Stimulated activated CD8-positive, alpha-beta memory T cell treated with anti-CD3 and anti-CD28 coated beads, Interleukin-4, amount 100 ng/mL, for 4 hours (primary cell): ENCODE results near the gene GUCY1A2.
"Not testable (repeated sequence)": the region's sequence is repeated elsewhere in the genome, so short reads cannot be mapped to it uniquely, and the experiment has no call there.

Experiments used
- DNase-seq, 2 donors: peaks; one replicate each; pipeline ENCODE4 v3.0.0-alpha.2; 2020; ENCODE audit warnings: low read depth in 2 of 2, low spot score in 1 of 2

GUCY1A2 gene, protein sequence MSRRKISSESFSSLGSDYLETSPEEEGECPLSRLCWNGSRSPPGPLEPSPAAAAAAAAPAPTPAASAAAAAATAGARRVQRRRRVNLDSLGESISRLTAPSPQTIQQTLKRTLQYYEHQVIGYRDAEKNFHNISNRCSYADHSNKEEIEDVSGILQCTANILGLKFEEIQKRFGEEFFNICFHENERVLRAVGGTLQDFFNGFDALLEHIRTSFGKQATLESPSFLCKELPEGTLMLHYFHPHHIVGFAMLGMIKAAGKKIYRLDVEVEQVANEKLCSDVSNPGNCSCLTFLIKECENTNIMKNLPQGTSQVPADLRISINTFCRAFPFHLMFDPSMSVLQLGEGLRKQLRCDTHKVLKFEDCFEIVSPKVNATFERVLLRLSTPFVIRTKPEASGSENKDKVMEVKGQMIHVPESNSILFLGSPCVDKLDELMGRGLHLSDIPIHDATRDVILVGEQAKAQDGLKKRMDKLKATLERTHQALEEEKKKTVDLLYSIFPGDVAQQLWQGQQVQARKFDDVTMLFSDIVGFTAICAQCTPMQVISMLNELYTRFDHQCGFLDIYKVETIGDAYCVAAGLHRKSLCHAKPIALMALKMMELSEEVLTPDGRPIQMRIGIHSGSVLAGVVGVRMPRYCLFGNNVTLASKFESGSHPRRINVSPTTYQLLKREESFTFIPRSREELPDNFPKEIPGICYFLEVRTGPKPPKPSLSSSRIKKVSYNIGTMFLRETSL

DNA sequence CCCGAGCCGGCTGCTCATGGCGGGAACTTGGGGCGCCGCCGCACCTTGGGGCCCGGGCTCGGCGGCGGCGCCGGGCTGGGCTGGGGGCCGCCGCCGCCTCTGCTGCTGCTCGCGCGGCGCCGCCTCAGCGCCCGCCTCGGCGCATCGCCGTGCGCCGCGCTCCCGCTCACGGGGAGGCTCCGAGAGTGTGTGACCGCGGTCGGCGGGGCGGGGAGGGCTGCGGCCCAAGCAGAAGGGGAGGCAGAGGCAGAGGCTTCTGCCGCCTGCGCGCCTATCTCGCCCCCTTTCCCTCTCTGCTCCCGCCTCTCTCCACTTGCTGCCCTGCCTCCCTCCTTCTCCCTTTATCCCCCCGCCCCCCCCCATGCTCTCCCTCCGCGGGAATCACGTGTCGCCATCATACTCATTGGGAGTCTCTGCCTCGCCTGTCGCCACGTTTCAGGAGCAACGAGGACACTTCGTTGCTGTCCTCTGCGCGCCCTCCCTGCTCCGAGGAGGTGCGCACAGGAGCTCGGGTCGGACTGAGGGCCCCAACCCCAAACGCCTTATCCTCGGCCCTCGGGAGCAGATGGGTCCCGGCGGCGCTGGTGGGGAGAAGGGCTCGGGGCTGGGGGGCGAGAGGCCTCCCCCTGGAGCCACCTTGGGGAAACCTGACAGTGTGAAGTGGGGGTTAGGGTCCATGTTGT, at the start of gene GUCY1A2:
GUCY1A2 (minus strand) TSS at position 258 of the 683 bp plus-strand sequence. CDS start 421 bp downstream, outside the sequence.
- DNase-seq = no peak

DNA sequence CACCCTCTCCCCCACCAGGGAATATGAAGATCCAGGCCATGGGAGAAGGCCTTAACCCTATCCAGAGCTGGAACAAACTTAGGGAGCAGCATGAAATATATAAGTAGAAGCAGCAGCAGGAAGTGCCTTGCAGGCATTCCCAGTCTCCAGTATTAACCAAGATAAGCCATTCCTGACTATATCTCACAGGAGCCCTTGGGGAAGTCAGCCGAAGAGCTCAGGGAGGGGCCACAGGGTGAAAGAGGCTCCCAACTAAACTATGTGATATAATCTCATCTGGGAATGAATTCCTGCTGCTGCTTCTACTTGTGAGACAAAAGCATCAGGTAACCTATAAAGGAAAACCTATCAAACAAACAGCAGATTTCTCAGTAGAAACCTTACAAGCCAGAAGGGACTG, 36.1 kb upstream of the GUCY1A2 start:
- no peak for DNase-seq

DNA sequence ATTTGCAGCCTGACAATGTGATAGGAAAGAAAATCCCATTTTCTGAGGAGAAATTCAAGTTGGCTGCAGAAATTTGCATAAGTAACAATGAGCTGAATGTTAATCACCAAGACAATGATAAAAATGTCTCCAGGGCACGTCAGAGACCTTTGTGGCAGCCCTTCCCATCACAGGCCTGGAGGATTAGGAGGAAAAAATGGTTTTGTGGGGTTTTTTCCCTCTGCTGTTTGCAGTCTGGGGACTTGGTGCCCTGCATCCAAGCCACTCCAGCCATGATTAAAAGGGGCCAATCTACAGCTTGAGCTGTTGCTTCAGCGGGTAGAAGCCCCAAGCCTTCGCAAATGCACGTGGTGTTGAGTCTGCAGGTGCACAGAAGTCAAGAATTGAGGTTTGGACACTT, 33.1 kb upstream of the GUCY1A2 start:
- not testable (repeated sequence) for DNase-seq

DNA sequence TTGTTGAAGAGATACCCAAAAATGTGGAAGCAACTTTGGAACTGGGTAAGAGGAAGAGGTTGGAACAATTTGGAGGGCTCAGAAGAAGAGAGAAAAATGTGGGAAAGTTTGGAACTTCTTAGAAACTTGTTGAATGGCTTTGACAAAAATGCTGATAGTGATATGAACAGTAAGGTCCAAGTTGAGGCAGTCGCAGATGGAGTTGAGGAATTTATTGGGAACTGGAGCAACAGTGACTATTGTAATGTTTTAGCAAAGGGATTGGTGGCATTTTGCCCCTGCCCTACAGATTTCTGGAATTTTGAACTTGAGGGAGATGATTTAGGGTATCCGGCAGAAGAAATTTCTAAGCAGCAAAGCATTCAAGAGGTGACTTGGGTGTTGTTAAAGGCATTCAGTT, 32.6 kb upstream of the GUCY1A2 start:
- not testable (repeated sequence) for DNase-seq

DNA sequence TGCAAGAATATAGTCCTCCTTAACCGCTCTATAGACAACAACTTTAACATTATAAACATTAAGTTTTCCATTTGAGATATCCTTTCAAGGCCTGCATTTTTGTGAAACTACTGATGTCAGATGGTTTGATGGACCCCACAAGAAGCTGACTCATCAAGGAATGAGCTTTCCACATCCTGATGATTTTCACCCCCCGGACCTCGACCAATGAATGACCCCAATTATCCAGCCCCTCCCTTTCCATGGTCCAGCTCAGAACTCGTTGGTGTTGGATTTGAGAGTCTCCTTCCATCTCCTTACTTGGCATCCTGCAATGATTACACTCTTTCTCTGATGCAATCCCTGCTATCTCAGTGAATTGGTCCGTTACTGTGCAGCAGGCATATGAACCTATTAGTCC, 31.8 kb upstream of the GUCY1A2 start:
- no peak for DNase-seq

DNA sequence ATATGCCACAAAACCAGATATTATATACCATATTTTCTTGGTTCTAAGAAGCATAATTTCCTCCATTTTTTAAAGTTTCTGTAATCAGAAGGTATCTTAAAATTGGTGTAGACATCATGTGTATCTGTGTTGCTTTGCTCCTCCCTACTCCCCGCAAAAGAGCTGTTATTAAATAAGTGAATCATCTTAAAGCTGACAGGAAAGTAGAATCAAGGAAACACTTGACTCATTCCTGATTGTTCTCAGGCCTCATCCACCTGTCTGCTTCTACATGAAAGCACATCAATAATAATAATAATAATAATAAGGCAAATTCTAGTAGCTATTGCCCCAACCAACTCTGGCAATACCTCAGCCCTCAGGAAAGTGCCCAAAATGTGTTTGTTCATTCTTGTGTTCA, 26.2 kb upstream of the GUCY1A2 start:
- DNase-seq = no peak

DNA sequence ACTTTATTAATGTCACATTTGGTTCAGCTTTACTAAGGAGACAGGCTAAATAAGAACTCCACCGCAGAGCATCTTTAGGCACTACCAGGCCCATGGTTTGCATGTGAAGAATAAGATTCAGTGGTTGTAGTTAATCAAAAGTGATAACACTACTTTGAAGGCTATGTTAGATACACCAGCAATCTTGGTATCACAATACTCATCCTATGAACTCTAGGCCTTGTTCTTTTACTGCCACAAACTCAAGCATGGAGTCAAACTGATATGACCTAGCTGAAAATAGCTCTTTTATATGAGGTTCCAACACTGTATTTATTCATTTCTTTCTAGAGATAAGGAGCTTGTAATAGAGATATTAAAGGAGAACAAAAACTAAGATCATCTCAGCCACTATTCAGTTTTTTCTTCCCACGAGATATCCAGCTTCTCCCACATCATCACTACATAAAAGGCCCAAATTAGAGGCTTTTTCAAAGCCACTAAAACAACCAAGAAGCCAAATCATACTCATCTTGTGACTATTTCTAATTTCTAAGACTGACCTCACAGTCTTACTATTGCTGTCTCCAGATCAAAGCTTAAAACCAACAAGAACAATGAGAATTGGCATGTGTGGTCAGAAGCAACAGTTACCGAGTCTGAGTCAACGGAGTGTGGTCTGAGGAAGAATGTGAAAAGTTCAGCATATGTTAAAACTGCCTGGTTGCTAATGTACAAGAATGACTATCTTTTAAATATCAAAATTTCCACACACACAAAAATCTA, 25.1 kb upstream of the GUCY1A2 start:
- no peak for DNase-seq

DNA sequence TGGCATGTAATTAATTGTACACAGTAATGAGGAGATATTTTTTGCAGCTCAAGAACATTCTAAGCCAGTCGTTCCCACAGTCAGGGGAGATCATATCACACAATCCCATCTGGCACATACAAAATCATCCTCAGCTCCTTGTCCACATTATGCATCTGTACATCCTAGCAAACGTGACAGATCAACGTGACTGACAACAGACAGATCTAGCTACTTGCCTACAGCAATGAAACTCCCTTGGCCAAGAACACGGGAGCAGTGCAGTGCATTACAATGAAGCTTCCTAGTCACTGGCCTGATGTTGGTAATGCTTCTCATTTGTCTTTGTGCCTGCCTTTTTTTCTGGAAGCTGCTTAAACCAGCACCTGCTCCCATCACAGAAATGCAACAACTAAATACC, 24.5 kb upstream of the GUCY1A2 start:
- no peak for DNase-seq

DNA sequence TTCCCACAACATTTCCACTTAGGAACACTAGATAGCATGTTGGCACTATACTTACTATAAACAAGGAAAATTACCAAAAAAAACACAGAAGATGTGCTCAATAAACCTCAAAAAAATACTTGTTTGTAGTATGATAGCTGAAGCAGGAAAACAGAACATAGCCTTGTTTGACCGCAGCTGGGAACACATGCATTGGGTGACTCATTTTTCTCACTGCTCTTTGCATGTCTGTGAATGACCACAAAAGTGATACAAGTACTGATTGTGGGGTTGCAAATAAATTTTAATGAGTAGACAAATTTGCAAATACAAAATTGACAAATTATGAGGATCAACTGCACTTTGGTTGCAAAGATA, 22.8 kb upstream of the GUCY1A2 start:
- DNase-seq = no peak

DNA sequence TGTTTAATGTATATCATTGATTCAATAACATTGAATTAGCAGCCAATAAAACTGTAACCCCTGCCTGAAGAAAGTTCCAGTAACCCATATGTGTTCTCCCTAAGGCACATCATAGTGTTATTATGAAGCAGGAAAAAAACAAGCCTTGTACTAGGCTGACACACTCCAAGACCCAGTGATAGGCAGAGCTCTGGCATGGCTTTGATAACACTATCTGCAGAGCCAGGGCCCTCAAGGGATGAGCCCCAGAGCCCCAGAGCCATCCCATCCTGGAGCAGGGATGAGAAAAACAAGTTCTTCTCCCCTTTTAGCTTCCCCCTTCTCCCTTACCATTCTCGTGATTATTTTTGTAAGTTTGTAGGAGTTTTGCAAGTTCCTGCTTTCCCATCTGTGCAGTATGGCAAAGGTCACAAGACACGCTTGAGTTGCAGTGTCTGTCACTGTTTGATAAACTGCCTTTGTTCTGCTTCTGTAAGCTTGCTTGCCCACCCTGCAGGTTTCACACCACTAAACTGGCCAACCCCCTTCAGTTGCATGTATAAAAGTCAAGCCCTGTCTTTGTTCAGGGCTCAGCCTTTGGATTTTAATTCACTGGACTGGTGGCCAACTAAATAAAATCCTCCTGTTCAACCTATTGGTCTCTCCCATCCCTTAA, 22.3 kb upstream of the GUCY1A2 start:
- no peak for DNase-seq

DNA sequence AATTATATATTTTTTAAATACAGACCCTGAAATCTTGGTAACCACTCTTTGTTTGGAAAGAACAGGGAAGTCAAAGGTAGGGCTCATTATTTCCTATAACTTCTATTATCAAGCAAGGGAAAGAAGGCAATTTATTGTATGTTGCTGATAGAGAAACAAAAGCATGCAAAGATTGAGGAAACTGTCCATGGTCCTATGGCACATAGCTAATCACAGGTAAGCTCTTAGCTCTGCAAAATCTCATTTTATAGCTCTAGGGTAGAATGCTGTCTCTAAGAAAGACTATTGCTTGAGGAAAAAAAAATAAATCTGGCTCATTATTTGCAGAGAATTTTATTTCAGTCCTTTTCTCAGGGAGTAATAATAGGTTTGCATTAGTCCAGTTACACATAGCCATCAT, 7.4 kb upstream of the GUCY1A2 start:
- no peak for DNase-seq

DNA sequence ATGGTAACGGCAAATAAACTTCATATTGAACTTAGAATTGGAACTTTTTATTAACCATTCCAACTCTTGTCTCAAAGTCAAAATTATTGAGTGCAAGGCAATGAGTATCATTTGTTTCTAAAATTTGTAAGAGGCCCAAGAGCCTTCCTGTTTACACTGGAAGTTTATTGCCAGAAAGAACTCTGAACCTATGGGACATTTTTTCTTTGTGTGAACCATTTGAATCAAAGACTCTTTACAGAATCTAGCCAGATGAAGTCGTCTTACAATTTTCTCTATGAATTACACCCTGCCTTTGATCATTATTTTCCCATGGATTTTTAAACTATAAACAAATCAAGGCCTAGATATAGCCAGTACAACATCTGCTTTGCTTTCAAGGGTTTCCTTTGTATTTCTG, 2.3 kb upstream of the GUCY1A2 start:
- DNase-seq = no peak

DNA sequence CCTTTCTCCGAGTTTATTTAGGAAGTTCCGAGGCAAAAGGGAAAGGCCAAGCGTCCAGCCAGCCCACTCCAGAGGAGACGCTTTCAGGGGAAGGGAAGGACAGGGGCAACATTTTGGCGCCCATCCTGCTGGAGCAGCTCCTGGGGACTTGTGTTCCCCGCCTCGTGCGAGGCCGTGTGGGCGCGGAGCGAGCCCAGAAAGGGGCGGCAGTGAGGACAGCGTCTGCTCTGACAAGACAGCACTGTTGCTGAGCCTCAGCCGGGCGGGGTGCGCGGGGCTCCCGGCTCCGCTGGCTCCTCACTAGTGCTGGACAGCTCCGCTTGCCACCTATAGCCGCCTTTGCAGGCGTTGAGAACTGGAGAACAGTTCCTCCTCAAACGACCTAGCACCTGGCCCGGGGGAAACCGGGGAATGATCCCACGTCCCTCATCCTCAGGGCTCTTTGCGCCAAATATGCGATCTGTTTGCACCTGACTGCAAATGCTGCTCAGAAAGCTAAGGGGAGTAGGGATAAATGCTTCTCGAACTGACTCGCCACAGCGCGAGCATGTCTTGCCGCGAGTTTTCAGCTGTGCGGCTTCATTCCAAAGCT, 722 bp upstream of the GUCY1A2 start:
- DNase-seq = no peak

DNA sequence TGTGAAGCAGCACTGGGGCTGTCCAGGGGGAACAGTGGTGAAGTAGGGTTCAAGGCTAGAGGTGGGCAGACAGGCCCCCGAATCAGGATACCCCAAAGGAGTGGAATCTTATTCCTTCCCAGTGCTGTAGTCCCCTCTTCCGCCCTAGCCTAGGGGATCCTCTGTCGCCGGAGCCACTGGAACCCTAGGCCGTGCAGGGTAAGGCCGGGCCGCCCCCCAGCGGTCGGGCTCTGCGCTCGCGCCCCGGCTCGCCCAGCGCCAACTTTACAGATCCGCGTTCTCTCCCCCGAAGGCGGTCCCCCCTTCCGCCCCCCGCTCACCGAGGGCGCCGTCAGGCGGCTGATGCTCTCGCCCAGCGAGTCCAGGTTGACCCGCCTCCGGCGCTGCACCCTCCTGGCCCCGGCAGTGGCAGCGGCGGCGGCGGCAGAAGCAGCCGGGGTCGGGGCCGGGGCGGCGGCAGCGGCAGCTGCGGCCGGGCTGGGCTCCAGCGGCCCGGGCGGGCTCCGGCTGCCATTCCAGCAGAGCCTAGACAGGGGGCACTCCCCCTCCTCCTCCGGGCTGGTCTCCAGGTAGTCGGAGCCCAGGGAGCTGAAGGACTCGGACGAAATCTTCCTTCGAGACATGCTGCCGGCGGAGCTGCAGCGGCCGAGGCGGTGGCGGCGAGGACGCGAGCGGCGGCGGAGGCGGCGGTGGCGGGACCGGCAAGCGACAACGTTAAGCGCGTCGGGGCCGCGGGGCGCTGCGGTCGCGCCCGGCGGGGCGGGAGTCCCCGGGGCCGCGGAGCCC, 650 bp downstream of the GUCY1A2 start:
- no peak for DNase-seq

DNA sequence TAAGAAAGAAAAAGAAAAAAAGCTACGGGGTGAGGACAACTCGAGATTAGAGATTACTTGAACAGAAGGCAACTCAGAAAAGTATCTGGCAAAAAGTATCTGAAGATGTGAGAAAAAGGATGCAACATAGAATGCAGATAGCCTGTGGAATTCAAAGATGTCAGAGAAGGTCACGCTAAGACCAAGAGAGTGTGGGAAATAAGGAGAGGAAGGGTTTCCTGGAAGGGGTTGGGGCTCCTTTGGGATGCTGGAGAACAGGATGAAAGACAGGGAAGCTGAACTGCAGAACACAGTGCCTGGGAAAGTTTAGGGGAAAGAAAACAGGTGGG, 1.2 kb downstream of the GUCY1A2 start:
- DNase-seq = no peak

DNA sequence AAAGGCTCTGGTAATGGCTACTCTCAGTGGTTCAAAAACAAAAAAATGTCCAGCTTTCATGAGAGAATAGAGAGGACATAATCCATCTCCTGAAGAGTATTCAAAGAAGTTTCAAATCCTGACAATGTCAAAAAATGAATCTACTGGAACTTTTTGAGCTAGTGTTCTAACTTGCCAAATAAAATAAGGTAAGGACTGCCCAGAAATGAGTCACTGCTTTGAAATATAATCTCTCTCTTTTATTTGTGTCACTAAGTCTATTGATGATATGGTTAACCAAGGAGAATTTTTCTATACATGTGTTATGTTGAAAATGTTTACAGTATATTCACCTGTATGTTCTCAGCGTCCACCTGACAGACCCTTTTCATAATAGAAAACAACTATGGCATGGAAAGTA, 3.4 kb downstream of the GUCY1A2 start:
- no peak for DNase-seq

DNA sequence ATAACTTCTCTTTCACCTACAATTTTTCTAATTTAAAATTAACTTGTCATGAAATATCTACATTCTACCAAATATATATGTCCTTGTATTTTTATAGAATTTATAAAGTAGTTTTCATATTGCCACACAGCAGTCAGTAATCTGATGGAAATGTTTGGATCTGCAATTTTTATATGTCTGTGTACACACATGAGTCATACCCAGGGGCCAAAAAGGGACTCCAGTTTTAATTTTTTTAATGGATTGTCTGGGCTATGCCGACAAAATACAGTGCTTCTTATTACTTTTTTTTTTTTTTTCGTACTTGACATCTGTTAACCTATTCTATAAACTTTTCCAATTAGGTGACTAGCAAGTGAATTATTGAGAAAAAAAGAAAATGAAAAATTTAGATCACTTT, 6.3 kb downstream of the GUCY1A2 start:
- no peak for DNase-seq

DNA sequence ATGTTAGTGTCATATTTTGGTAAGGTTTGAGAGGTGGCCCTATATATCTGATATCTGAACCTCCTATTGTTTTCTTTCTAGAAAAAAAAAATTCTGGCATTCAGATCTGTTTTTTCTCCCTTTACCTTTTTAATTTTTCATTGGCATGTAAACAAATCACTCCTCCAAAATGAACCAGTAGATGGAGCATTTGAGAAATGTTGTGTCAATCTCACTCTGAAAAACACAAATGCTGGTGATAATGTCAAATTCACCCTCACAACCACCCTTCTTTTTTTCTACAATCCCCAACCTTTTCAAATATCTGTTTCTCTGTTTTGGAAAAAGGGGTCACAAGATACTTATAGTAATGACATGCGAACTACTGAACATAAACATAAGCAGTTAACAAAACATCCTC, 9.1 kb downstream of the GUCY1A2 start:
- no peak for DNase-seq

DNA sequence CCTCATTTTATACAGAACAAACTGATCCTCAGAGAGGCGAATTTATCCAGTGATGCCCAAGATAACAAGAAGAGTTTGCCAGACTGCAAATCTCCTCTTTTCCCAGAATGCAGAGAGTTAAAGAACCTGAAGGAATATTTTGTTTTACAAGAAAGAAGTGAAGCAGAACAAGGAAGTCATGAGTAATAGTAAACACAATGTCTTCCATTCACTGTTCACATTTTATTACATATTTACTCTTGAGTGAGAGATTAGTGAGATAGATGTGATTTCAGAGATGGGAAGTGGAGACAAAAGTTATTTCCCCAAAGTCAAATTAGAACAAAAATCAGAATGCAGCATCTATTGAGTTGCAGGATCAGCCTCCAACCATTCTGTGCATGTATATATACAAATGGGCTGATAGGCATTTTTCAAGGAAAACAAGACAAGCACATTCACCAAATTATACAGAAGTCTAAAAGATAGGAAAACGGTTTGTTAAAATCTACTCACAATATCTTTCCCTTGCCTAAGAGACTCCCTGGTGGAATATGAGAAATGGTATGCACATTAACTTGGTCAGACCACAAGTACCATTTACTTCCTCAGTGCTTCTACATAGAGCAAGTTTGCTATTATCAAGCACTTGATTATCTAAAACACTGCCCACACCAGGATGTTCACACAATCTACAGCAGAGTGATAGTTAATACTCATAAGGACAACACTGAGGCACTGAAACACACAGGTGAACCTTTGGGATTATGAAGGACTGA, 12.0 kb downstream of the GUCY1A2 start:
- DNase-seq = no peak
